ENCODE data around the gene CHRNA10. TPM values are rescaled to one million over a fixed set of nuclear protein-coding genes. Genes with fewer than 3 reads are reported as not detected.

The CHRNA10 gene
- polyA plus RNA-seq, 1 donor from 2014 or later: 4.9 TPM

DNA sequence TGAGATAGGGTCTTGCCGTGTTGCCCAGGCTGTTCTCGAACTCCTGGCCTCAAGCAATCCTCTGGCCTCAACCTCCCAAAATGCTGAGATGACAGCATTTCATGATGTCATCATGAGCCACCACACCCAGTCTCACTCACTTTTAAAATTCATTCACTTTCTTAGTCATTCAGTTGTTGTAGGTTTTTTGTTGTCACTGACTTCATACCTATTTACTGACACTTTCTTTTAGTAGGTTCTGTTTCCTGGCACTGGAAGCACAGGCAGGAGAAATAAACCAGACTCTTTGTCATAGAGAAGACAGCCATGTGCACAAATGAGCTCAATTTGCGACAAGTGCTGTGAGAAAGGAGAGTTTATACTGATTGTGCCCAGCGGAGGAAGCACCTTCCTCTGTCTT, 39.9 kb downstream of the CHRNA10 start:
- no peaks in the 10 kb centered on the region for H3K9me2 ChIP-seq (ENCODE audit: insufficient read depth, low read length)

DNA sequence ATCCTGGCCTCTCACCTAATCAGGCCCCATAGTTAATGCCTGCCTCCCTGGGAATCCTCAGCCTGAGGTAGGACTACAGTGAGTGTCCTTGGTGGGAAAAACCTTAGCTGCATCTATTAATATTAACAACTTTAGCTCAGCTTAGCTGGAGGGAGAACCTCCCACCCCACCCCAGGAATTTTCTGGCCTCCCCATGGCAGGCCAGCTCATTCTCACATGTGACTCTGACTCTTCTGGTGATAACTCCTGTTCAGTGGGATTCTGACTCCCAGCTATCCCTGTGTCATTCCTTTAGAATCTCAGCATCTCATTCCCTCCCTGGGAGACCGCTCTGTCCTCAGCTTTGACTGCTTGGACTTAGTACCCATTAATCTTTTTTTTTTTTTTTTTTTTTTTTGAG, 43.9 kb downstream of the CHRNA10 start:
- Histone ChIP-seq H3K27me3 (ENCODE audit: insufficient read depth, low read depth, low read length) (no peaks in the 10 kb centered on the region), H3K4me2 (ENCODE audit: low read length) (no peak overlapping the region), H3K9ac (ENCODE audit: low read length) (no peak overlapping the region), H3K27ac (ENCODE audit: low read length) (no peak overlapping the region), H3F3A (ENCODE audit: insufficient read depth, low read length, poor library complexity, severe bottlenecking) (no peaks in the 10 kb centered on the region), H3K4me3 (ENCODE audit: low read length) (no peak overlapping the region), H3K36me3 (ENCODE audit: insufficient read depth, low read length) (no peaks in the 10 kb centered on the region), H4K20me1 (ENCODE audit: insufficient read depth) (no peaks in the 10 kb centered on the region), H2AFZ (ENCODE audit: low read depth, low read length) (no peak overlapping the region), H3K9me2 (ENCODE audit: insufficient read depth, low read length) (no peaks in the 10 kb centered on the region), H3K9me3 (ENCODE audit: low read length) (no peaks in the 10 kb centered on the region), H3K79me2 (replicated peaks; ENCODE audit: insufficient read depth, low read length) (no peaks in the 10 kb centered on the region)
- TF ChIP-seq RAD21 (conservative IDR thresholded peaks at IDR 0.05) (no peak), POLR2AphosphoS5 (IDR thresholded peaks at IDR 0.05) (no peak), SMC3 (conservative IDR thresholded peaks at IDR 0.05; ENCODE audit: poor library complexity) (no peak), EZH2 (IDR thresholded peaks at IDR 0.05; ENCODE audit: borderline replicate concordance, insufficient read depth, low read length, poor library complexity, severe bottlenecking) (no peak), TAF1 (IDR thresholded peaks at IDR 0.05; ENCODE audit: low read depth) (no peak), EP300 (conservative IDR thresholded peaks at IDR 0.05; ENCODE audit: poor library complexity, severe bottlenecking) (no peak), MXI1 (conservative IDR thresholded peaks at IDR 0.05; ENCODE audit: poor library complexity, severe bottlenecking) (no peak)
- TF ChIP-seq, protein P1, sequence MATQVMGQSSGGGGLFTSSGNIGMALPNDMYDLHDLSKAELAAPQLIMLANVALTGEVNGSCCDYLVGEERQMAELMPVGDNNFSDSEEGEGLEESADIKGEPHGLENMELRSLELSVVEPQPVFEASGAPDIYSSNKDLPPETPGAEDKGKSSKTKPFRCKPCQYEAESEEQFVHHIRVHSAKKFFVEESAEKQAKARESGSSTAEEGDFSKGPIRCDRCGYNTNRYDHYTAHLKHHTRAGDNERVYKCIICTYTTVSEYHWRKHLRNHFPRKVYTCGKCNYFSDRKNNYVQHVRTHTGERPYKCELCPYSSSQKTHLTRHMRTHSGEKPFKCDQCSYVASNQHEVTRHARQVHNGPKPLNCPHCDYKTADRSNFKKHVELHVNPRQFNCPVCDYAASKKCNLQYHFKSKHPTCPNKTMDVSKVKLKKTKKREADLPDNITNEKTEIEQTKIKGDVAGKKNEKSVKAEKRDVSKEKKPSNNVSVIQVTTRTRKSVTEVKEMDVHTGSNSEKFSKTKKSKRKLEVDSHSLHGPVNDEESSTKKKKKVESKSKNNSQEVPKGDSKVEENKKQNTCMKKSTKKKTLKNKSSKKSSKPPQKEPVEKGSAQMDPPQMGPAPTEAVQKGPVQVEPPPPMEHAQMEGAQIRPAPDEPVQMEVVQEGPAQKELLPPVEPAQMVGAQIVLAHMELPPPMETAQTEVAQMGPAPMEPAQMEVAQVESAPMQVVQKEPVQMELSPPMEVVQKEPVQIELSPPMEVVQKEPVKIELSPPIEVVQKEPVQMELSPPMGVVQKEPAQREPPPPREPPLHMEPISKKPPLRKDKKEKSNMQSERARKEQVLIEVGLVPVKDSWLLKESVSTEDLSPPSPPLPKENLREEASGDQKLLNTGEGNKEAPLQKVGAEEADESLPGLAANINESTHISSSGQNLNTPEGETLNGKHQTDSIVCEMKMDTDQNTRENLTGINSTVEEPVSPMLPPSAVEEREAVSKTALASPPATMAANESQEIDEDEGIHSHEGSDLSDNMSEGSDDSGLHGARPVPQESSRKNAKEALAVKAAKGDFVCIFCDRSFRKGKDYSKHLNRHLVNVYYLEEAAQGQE (IDR thresholded peaks at IDR 0.05; ENCODE audit: borderline replicate concordance): no peak
- TF ChIP-seq, protein P2, sequence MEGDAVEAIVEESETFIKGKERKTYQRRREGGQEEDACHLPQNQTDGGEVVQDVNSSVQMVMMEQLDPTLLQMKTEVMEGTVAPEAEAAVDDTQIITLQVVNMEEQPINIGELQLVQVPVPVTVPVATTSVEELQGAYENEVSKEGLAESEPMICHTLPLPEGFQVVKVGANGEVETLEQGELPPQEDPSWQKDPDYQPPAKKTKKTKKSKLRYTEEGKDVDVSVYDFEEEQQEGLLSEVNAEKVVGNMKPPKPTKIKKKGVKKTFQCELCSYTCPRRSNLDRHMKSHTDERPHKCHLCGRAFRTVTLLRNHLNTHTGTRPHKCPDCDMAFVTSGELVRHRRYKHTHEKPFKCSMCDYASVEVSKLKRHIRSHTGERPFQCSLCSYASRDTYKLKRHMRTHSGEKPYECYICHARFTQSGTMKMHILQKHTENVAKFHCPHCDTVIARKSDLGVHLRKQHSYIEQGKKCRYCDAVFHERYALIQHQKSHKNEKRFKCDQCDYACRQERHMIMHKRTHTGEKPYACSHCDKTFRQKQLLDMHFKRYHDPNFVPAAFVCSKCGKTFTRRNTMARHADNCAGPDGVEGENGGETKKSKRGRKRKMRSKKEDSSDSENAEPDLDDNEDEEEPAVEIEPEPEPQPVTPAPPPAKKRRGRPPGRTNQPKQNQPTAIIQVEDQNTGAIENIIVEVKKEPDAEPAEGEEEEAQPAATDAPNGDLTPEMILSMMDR (IDR thresholded peaks at IDR 0.05; ENCODE audit: poor library complexity, severe bottlenecking): no peak

More for the DNA sequence above, 39.9 kb downstream of the CHRNA10 start:
- Histone ChIP-seq H3K9ac (ENCODE audit: low read length) (no peak overlapping the region), H4K20me1 (ENCODE audit: insufficient read depth) (no peaks in the 10 kb centered on the region), H3K9me3 (ENCODE audit: low read length) (no peaks in the 10 kb centered on the region), H3K79me2 (replicated peaks; ENCODE audit: insufficient read depth, low read length) (no peaks in the 10 kb centered on the region), H3K4me2 (ENCODE audit: low read length) (no peak overlapping the region), H3K4me3 (ENCODE audit: low read length) (no peak overlapping the region), H3K36me3 (ENCODE audit: insufficient read depth, low read length) (no peaks in the 10 kb centered on the region), H3F3A (ENCODE audit: insufficient read depth, low read length, poor library complexity, severe bottlenecking) (no peaks in the 10 kb centered on the region), H3K27ac (ENCODE audit: low read length) (no peak overlapping the region), H3K27me3 (ENCODE audit: insufficient read depth, low read depth, low read length) (no peaks in the 10 kb centered on the region), H2AFZ (ENCODE audit: low read depth, low read length) (no peak overlapping the region)
- TF ChIP-seq POLR2AphosphoS5 (IDR thresholded peaks at IDR 0.05): no peak
